ENCODE measurements around the gene ARFGEF3.
A peak's percentile ranks its signal among the peaks of the same experiment; 100 is the strongest.
"Not testable (repeated sequence)": the region's sequence is repeated elsewhere in the genome, so short reads cannot be mapped to it uniquely, and the experiment has no call there.

Gene ARFGEF3

DNA sequence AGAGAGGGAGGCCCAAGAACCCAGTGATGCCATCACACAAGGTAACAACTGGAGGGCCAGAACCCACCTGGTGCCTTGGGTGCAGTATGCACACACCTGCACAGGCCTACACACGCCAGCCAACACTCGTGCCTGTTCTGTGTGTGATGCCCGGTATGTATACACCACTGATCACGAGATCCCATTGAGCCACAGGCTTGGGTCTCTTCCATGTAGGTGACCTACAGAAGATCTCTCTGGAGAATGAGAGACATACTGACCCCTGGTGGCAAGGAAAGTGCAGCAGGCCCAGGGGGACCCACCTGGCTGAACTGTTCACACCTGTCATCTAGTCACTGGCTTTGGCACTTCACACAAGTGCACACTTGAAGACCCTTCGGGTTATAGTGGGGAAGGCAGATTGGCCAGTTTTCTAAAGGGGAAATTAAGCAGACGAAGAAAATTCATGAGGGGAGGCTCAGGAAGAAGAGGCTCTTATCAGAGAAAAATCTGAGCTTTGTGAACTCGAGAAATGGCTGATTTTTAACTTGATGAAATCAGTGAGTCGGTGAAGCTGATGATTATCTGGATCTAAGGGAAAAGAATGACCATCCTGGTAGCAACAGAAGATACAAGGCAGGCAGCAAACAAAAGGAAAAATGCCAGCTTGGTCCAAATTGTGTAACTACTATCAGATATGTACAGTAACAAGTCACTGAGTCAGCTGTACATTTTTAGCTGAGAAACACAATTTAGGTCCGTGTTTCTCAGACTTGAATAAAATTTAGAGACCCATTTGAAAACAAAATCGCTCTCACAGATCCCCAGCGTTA is 125.6 kb downstream of the ARFGEF3 start:
- DNase-seq, result peak; percentile 41

DNA sequence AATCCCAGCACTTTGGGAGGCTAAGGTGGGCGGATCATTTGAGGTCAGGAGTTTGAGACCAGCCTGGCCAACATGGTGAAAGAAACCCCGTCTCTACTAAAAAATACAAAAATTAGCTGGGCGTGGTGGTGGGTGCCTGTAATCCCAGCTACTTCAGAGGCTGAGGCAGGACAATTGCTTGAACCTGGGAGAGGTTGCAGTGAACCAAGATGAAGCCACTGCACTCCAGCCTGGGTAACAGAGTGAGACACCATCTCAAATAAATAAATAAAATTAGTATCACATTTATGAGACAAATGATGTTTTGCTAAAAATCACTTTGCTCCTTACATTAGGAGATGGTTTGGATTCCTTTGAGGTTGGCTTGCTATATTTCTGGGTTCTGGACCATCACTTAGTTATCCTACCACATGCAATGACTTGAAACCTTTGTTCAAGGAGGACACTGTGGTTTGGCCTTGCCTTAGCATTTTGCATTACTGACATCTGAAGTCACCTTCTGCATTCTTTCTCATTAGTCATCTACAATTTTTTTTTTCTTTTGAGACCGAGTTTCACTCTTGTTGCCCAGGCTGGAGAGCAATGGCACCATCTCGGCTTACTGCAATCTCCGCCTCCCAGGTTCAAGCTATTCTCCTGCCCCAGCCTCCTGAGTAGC is 126.8 kb downstream of the ARFGEF3 start:
- not testable (repeated sequence) for DNase-seq

DNA sequence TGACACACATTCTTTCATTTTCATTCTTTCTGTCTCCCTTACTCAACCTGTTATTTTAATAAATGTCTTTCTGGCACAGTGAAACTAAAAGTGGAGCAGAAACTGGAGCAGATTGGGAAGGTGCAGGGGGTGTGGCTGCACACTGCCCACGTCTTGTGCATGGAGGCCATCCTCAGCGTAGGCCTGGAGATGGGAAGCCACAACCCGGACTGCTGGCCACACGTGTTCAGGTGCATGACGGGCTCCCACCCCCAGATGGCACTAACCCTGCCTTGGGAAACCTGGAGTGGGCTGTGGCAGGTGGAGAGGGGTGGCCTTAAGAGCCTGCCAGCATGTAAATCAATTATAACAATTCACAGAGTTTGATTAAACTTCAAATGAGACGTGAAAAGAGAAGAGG is 128.0 kb downstream of the ARFGEF3 start:
- DNase-seq, result peak; percentile 14

DNA sequence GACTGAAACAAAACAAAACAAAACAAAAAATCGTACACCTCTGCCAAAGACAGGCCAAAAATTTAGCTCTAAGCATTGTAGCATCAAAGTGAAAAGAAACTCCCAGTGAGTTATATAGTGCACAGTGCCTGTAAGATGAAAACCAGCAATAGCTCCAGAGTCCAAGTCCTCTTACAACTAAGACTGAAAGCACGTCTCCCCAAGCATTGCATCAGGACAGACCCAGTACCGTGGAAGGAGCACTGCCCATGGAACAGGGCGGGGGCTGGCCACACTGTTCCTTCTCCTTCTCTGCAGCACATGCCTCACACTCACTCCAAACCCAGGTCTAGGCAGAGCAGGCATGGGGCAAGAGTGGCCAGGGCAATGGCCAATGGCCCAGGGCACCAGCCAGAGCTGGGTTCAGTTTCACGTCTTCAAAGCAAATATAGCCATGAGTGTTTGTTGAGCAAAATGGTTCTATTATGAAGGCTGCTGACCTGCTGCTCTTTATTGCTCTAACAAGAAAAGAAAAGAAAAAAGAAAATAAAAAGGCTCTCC is 128.8 kb downstream of the ARFGEF3 start:
- no peak for DNase-seq

DNA sequence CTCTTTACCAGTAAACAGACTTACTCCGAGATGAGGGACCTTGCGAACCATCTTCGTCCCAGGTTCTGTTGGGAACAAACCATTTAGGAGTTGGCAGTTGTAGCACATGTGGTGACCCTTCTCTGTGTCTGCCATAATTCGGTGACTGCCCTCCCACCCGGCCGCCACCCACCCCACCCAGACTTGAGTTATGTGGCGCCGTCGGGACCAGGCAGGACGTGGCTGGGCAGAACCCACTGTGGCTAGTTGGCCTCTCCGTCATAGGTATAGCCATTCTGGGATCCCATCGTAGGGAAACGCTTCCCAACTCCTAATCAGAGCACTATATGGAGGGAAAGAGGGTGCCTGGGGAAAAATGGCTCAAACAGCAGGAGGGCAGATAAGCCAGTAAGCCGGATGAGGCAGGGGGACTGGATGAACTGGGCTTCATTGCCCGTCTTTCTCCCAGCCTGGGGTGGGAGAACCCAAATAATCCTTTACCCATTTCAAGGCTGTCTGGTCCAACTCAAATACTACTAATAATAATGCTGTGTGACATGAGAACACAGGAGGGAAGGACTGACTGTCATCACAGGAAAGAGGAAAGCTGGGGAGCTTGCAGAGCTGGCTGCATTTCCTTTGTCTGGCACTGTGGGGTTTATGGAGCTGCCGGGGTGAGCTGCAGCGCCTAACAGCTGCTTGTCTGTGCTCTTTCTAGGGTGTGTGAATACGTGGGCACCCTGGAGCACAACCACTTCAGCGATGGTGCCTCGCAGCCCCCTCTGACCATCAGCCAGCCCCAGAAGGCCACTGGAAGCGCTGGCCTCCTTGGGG is 129.5 kb downstream of the ARFGEF3 start:
- DNase-seq, result no peak

DNA sequence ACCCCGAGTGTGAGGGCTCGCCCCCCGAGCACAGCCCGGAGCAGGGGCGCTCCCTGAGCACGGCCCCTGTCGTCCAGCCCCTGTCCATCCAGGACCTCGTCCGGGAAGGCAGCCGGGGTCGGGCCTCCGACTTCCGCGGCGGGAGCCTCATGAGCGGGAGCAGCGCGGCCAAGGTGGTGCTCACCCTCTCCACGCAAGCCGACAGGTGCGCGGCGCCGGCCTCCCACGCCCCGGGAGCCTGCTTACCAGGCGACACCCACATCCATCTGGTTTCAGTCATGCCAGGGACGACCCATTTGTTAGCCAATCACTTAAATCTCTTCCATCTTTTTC is 130.1 kb downstream of the ARFGEF3 start:
- DNase-seq, result no peak

DNA sequence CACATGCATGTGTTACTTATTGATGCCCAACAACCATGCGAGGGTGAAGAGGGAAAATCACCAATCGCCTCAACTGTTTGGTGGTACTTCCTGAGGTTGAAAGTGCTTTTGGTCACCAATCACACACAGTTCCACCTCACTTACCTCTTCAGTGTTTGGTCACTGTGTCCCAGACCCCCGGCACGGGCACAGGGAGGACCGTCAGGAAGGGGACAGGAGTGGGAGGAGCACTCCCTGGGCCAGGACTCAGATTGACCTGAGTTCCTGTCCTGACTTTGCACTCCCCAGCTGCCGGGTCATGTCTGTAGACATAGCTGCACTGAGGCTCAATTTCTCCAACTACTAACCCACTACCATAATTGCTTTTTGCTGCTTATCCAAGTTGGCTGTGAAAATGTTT is 130.7 kb downstream of the ARFGEF3 start:
- DNase-seq, result no peak

DNA sequence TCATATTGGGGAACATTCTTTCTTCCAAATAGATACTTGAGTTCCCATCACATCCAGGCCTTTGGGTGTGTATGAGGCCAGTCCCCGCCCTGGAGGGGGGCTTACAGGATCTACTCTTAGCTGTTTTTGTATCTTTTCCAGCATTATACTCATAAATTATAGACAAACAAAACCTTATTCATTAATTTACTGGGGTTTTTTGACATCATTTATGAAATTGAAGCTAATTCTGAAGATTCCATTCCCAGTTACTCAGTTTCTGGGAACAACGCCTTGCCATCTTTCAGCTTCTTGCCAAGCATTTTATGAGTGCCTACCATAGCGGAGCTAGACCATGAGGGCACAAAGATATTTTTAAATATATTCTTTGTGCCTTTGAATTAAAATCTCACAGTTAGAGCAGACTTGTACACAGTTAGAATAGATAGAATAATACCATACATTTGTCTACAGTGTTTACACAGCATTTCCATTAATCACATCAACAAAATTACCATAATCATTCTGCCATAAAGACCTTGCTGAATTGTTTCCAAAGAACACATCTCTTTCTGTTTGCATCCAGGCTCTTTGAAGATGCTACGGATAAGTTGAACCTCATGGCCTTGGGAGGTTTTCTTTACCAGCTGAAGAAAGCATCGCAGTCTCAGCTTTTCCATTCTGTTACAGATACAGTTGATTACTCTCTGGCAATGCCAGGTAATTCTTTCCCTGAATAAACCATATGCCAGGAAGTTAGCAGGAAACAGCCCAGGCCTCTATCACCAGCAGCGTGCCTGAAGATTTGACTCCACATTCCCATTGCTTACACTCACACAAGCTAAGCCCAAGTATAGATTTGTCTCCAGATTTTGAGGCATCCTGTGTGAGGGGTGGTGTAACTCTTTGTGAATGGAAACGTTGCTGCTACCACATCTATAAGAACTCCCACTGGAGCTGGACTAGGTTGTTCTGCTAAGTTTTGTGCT is 132.0 kb downstream of the ARFGEF3 start:
- DNase-seq, result no peak

DNA sequence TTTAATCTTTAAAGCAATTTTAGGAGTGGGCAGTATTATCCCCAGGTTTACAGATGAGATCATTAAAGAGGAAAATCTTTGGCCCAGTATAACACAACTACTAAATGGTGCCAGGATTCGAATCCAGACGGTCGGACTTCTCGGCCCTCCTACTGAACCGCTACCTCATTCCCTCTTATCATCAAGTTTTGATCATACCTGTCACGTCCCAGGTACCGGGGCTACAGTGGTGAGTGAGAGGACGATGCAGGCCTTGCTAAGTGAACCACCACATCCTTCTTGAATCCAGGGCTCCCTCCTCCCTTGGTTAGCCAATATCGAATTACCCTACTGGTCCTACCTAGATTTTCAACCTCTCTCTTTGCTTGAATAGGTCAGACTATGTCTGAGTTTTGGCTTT is 134.6 kb downstream of the ARFGEF3 start:
- DNase-seq, result no peak

DNA sequence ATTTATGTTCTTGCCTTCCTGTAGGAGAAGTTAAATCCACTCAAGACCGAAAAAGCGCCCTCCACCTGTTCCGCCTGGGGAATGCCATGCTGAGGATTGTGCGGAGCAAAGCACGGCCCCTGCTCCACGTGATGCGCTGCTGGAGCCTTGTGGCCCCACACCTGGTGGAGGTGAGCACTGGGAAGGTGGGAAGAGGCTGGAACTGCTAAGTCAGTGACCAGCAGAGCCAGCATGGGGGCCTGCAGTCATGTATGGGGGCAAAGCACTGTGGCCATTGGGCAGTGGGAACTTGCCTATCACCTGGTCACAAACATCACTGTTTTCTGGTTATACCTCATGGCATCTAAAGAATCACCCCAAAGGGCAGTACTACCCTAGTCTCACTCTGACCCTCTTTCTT is 135.0 kb downstream of the ARFGEF3 start:
- no peak for DNase-seq

DNA sequence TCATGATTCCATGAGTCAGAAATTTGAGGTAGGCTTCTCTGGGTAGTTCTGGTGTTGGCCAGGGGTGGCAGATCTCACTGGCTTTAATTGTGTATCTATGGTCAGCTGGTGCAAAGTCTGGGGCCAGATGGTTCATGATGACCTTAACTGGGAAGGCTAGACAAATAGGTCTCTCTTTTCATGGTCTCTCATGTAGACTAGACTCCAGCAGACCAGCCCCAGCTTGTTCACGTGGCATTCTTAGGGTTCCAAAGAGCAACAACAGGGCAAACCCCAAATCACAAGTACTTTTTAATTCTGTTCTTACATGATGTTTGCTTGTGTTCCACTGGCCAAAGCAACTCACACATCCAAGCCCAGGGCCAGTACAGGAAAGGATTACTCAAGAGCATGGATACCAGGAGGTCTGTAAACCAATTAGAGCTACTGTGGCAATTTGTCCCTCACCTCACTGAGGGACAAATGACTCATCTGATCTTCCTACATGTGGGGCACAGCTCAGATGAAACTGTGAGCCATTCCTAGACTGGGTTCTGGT is 136.1 kb downstream of the ARFGEF3 start:
- peak; percentile 43 for DNase-seq

DNA sequence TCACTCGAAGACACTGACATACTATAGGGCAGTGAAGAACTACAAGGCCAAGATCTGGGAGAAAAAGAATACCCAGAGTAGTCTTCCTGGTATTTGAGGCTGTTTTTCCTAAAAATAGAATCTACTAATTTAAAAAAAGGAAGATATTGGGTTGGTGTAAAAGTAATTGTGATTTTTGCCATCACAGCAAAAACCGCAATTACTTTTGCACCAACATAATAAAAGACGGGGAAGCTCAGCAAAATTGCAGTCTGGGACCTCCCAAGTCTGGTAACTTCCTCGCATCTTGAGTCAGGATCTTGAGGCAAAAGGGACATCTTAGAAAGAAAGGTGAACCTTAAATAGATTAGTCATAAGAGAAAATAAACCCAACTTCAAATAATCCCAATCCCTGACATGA is 138.7 kb downstream of the ARFGEF3 start:
- no peak for DNase-seq

DNA sequence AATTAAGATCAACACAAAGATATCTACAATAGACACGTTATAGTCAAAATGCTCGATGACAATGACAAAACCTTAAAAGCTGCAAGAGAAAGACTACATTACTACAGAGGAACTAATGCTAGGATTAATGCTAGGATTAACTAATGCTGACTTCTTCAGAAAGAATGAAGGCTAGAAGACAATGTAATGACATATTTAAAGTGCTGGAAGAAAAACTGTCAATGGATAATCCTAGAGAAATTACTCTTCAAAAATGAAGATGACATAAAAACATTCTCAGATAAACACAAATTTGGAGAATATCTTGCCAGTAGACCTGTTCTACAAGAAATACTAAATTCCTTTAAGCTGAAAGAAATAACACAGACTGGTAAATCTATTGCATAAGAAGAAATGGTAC is 140.8 kb downstream of the ARFGEF3 start:
- DNase-seq, result no peak

DNA sequence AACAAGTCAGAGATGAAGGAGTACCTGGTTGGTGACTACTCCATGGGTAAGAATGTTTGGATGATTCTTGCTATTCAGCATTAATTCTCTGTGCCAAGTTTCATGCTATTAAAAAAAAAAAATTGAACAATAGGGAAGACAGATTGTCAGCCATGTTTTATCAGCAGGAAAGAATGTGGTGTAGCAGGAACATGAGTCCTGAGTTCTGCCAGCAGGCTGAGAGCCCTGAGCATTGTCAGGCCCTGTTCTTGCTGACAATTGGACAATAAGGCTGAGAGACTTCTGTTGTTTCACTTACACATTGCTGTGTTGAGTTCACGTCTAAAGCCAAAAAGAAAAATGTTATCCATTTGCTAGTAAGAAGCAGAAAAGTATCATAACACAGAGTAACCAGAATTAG is 145.6 kb downstream of the ARFGEF3 start:
- DNase-seq, result no peak

DNA sequence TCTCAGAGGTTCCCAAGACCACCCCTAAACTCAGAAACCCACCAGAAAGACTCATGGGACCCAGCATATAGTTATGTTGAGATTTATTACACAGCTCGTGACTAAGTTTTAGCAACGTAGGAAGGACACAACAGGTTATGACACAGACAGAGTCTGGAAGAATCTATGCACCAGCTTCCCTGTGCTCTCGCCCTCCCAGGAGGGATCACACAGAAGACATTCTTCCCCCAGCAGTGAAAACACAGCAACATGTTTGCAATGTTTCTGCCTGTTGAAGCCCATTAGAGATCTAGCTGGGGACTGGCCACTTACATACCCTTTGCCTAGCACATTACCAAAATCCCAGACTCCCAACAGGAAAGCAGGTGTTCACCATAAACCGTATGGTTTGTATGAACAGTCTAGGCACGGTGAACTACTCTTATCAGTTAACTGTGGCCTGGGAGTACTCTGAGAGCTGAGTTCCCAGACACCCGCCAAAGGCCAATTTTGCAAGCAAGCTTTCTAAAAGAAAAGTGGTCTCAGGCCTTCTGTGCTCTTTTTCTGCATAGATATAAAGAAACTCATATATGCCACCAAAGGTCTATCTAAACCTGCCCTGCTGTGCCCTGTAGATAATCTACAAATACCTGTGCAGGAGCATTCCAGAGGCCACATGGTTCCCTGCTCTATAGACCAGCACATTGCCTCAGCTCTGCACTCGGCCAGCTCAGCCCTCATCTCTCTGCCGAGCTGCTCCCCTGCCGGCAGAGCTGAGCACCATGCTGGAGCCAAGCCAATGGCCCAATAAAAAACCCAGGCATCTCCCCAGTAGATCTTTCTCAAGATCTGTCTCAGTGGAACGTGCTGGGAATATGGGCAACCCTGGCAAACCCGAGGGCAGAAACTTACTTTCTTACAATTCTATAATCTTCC is 146.3 kb downstream of the ARFGEF3 start:
- no peak for DNase-seq

DNA sequence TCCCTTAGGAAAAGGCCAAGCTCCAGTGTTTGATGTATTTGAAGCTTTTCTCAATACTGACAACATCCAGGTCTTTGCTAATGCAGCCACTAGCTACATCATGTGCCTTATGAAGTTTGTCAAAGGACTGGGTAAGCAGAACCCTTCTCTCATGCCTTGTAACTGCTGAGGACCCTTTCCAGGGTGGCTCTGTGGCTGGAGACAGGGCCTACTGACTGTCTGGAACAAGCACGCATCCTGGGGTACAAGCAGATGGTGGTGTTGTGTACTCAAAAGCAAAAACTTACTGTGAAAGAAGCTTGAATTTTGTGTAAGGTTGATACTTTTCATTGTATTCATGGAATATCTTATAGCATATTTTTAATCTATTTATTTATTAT is 147.0 kb downstream of the ARFGEF3 start:
- DNase-seq, result no peak

DNA sequence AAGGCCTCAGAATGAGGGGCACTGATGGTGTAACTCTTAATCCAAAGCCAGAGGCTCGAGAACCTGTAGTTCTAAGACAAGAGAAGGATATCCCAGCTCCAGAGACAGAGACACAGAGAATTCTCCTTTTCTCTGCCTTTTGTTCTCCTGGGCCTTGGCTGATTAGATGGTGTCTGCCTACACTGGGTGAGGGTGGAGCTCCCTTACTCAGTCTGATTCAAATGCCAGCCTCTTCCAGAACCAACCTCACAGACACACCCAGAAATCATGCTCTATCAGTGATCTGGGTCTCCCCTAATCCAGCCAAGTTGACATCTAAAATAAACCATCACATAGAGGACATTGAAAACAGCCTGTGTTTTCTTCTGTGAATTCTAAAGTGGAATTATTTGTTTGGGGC is 148.0 kb downstream of the ARFGEF3 start:
- no peak for DNase-seq

DNA sequence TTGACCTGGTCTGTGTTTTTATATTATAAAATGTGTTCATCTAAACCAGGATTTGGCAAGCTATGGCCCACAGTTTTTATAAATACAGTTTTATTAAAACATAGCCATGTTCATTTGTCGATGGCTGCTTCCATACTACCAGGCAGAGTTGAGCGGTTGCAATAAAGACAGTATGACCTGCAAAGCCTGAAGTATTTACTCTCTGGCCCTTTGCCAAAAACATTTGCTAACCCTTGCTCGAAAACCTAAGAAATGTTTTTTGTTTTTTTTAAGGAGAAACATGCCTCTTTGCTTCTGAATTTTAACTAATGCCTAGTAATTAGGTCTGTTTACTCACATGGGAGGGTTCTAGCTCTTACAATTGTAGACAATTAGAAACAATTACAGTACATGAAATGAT is 148.6 kb downstream of the ARFGEF3 start:
- DNase-seq, result no peak

DNA sequence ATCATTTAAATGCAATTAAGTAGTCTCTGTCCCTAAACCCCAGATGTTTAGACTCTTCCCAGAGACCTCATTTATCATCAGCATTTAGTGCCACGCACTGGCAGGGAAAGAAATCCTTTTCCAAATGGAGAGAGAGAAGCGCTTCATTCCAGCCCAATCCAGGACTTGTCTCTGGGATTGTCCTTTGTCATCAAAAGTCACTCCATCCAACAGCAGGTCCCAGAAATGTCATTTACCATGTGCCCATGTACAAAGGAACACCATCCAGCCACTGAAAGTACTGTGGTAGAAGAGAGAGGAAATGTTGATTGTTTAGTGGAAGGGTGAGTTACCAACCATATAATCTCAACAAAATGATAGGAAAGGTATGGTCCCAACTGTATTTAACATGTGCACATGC is 149.1 kb downstream of the ARFGEF3 start:
- no peak for DNase-seq

DNA sequence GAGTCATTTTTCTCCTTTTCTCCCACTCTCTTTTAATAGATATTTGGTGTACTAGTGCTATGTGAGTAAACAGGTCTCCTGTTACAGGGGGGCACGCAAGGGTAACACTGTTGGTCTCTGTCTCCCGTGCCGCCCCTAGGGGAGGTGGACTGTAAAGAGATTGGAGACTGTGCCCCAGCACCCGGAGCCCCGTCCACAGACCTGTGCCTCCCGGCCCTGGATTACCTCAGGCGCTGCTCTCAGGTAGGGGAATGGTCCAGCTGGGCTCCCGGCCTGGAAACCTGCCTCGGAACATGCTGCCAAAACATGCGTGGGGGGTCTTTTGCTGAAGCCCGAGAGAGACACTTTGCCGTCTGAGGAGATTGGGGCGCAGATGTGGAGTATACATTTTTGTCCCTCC is 149.5 kb downstream of the ARFGEF3 start:
- no peak for DNase-seq

DNA sequence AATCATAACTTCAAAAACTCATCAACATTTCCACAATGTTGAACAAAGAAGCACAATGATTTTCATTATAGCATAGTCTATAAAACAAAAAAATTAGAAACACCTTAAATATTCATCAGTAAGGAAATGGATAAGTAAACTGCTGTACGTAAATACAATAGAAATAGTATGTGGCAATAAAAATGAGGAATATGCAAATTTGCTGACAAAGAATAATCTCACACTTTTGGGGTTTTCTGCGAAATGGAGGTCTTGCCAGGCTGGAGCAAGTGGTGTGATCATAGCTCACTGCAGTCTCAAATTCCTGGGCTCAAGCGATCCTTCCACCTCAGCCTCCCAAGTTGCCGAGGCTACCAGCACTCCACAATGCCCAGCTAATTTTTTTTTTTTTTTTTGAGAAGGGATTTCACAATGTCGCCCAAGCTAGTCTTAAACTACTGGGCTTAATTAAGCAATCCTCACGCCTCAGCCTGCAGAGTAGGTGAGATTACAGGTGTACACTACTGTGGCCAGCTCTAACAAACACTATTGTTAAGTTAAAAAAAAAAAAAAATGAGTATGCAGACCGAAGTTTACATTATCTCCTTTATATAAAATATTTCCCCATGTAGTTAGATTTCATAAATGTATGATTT is 157.1 kb downstream of the ARFGEF3 start:
- DNase-seq, result no peak
